ENCODE results near the gene PFKFB3. TPM values are rescaled to one million over a fixed set of nuclear protein-coding genes. Genes with fewer than 3 reads are reported as not detected.
"Not testable (repeated sequence)": the region's sequence is repeated elsewhere in the genome, so short reads cannot be mapped to it uniquely, and the experiment has no call there.

PFKFB3 gene
- total RNA-seq, 1 donor from 2014 or later = 44.5 TPM

GRCh38 chr10:6204063-6204340 is 1.3 kb downstream of the PFKFB3 start:
- no peak for DNase-seq (ENCODE audit: low read depth)

GRCh38 chr10:6204341-6205191 is 1.8 kb downstream of the PFKFB3 start:
- Histone ChIP-seq H3K4me3 (ENCODE audit: low read depth, low read length) (peak overlapping the region; percentile 87), H3K36me3 (ENCODE audit: control insufficient read depth, insufficient read depth, low read length) (no peaks in the 10 kb centered on the region), H3K27me3 (ENCODE audit: control insufficient read depth, insufficient read depth, low read length) (no peaks in the 10 kb centered on the region)
- TF ChIP-seq CTCF (IDR thresholded peaks at IDR 0.05; ENCODE audit: insufficient read depth, low read length, poor library complexity, severe bottlenecking) = no peak
- no peak for DNase-seq (ENCODE audit: low read depth)

More at GRCh38 chr10:6204063-6204340, 1.3 kb downstream of the PFKFB3 start:
- H3K27me3 ChIP-seq (ENCODE audit: control insufficient read depth, insufficient read depth, low read length) = no peaks in the 10 kb centered on the region
- H3K4me3 ChIP-seq (ENCODE audit: low read depth, low read length) = peak overlapping the region; percentile 87
- no peak for TF ChIP-seq CTCF (IDR thresholded peaks at IDR 0.05; ENCODE audit: insufficient read depth, low read length, poor library complexity, severe bottlenecking)
- no peaks in the 10 kb centered on the region for H3K36me3 ChIP-seq (ENCODE audit: control insufficient read depth, insufficient read depth, low read length)

- not testable (repeated sequence) for DNase-seq (ENCODE audit: low read depth); H3K27me3 ChIP-seq (ENCODE audit: control insufficient read depth, insufficient read depth, low read length); H3K4me3 ChIP-seq (ENCODE audit: low read depth, low read length); H3K36me3 ChIP-seq (ENCODE audit: control insufficient read depth, insufficient read depth, low read length)
Observed at GRCh38 chr10:6206486-6206885, 3.8 kb downstream of the PFKFB3 start.

GRCh38 chr10:6207658-6208057 is 4.9 kb downstream of the PFKFB3 start:
- no peak for DNase-seq (ENCODE audit: low read depth)
- no peak for TF ChIP-seq CTCF (IDR thresholded peaks at IDR 0.05; ENCODE audit: insufficient read depth, low read length, poor library complexity, severe bottlenecking)
- Histone ChIP-seq H3K36me3 (ENCODE audit: control insufficient read depth, insufficient read depth, low read length) (no peaks in the 10 kb centered on the region), H3K27me3 (ENCODE audit: control insufficient read depth, insufficient read depth, low read length) (no peaks in the 10 kb centered on the region), H3K4me3 (ENCODE audit: low read depth, low read length) (no peak overlapping the region)

GRCh38 chr10:6208799-6209235 is 6.1 kb downstream of the PFKFB3 start:
- no peak for TF ChIP-seq CTCF (IDR thresholded peaks at IDR 0.05; ENCODE audit: insufficient read depth, low read length, poor library complexity, severe bottlenecking)
- Histone ChIP-seq H3K36me3 (ENCODE audit: control insufficient read depth, insufficient read depth, low read length) (no peaks in the 10 kb centered on the region), H3K4me3 (ENCODE audit: low read depth, low read length) (no peak overlapping the region), H3K27me3 (ENCODE audit: control insufficient read depth, insufficient read depth, low read length) (no peaks in the 10 kb centered on the region)
- no peak for DNase-seq (ENCODE audit: low read depth)

- TF ChIP-seq CTCF (IDR thresholded peaks at IDR 0.05; ENCODE audit: insufficient read depth, low read length, poor library complexity, severe bottlenecking) = no peak
- H3K36me3 ChIP-seq (ENCODE audit: control insufficient read depth, insufficient read depth, low read length) = peaks cover 2% of the 10 kb centered on the region
- DNase-seq (ENCODE audit: low read depth) = no peak
- no peak overlapping the region for H3K4me3 ChIP-seq (ENCODE audit: low read depth, low read length)
- H3K27me3 ChIP-seq (ENCODE audit: control insufficient read depth, insufficient read depth, low read length) = no peaks in the 10 kb centered on the region
Observed at GRCh38 chr10:6211341-6211670, 8.6 kb downstream of the PFKFB3 start.

Data from kidney epithelial cell (primary cell).